B cell (primary cell): ENCODE measurements around the gene RAP1GAP.

ENCODE experiments used
- CTCF ChIP-seq: fragments of 200-600 bp; IDR thresholded peaks from one replicate; pipeline ENCODE4 v1.8.0; 2022; ENCODE audit warnings: antibody characterized with exemption, mild to moderate bottlenecking
- EZH2 ChIP-seq: IDR thresholded peaks from 2 replicates; pipeline ENCODE4 v1.6.1; 2012; ENCODE audit warnings: borderline replicate concordance, low read depth, mild to moderate bottlenecking, moderate library complexity, low read length; ENCODE audit not compliant: insufficient read depth, poor library complexity, severe bottlenecking

- TF ChIP-seq CTCF = no peak
- no peak for TF ChIP-seq EZH2
These were observed 119.1 kb downstream of the RAP1GAP start for GRCh38 chr1:21550097-21550496.
